Measurements from ENCODE around the gene GATAD2B. TPM values are rescaled to one million over a fixed set of nuclear protein-coding genes. Genes with fewer than 3 reads are reported as not detected.
"Not testable (repeated sequence)": the region's sequence is repeated elsewhere in the genome, so short reads cannot be mapped to it uniquely, and the experiment has no call there.

GATAD2B gene
- total and polyA plus RNA-seq, 10 donors: 3.7 to 68.1 (median 47.6) TPM

DNA sequence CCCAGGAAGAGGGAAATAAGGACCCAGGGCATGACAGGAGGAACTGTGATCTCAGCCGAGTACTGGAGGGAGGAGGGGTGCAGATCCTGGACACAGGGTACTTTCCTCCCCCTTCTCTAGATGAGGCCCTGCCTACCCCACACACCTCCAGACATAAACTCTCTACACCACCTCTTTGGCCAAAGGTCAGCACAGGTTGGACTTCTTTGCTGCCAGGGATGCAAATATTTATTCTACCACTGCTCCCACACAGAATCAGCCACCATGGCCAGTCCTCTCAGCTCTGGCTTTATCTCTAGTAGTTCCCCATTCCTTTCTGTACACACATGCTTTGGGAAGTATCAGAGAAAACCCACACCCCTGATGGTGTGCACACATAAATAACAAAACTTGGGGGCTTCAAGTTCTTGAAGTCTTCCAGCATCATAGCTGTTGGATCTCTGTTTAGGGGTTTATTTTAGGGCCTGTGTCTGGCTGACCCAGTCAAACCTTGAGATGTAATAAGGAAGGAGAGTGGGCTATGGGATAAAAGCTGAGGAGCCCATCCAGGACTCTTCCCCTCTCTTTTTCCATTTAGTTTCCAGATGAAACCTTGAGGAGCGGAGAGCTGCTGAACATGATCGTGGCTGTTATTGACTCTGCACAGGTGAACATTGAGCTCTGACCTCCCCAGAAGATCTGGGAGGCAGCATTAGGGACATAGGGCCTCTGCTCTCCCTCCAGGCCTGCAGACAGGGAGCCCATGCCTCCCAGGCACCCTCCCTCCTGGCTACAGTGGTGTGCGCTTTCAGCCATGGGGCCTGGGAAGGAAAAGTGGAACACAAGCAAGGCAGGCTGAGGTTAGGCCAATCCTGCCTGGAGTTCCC, 154.2 kb downstream of the GATAD2B start:
- peak; percentile 24 for DNase-seq
- Histone ChIP-seq H3K9me3 (no peaks in the 10 kb centered on the region), H3K36me3 (peaks cover 3 to 100% (median 70%) of the 10 kb centered on the region in 6 donors), H3K4me3 (no peak overlapping the region), H3K27me3 (replicated peaks in 1 of 7) (no peaks in the 10 kb centered on the region), H3K4me1 (peaks cover 10 to 40% (median 29%) of the 10 kb centered on the region in 6 donors), H3K27ac (peak overlapping the region in 1 of 8 donors; percentile 19)
- intact Hi-C loops (cut with DNase I; ENCODE audit: low total_unique reads): no loop called here
- TF ChIP-seq, protein P1, sequence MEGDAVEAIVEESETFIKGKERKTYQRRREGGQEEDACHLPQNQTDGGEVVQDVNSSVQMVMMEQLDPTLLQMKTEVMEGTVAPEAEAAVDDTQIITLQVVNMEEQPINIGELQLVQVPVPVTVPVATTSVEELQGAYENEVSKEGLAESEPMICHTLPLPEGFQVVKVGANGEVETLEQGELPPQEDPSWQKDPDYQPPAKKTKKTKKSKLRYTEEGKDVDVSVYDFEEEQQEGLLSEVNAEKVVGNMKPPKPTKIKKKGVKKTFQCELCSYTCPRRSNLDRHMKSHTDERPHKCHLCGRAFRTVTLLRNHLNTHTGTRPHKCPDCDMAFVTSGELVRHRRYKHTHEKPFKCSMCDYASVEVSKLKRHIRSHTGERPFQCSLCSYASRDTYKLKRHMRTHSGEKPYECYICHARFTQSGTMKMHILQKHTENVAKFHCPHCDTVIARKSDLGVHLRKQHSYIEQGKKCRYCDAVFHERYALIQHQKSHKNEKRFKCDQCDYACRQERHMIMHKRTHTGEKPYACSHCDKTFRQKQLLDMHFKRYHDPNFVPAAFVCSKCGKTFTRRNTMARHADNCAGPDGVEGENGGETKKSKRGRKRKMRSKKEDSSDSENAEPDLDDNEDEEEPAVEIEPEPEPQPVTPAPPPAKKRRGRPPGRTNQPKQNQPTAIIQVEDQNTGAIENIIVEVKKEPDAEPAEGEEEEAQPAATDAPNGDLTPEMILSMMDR (IDR thresholded peaks at IDR 0.05 in 8 of 11, conservative IDR thresholded peaks at IDR 0.05 in 3 of 11): no peak
- TF ChIP-seq POLR2AphosphoS5 (IDR thresholded peaks at IDR 0.05) (no peak), POLR2A (IDR thresholded peaks at IDR 0.05) (no peak)
- 81 to 95% (median 86%) methylated on average over 4 of the region's 4 CpGs for WGBS, 5 donors

- H3K4me1 ChIP-seq: peaks cover 10 to 40% (median 26%) of the 10 kb centered on the region in 6 donors
- no peaks in the 10 kb centered on the region for H3K27me3 ChIP-seq (replicated peaks in 1 of 7)
- peak; percentile 64 for DNase-seq
- intact Hi-C loops (cut with DNase I; ENCODE audit: low total_unique reads): no loop called here
- no peak overlapping the region for H3K27ac ChIP-seq
- no peaks in the 10 kb centered on the region for H3K9me3 ChIP-seq
- no peak overlapping the region for H3K4me3 ChIP-seq
- 93 to 98% (median 96%) methylated on average over 6 to 11 of the region's 11 CpGs for WGBS, 5 donors
- H3K36me3 ChIP-seq: peaks cover 3 to 100% (median 75%) of the 10 kb centered on the region in 6 donors
- TF ChIP-seq POLR2A (IDR thresholded peaks at IDR 0.05): no peak
- peak in 1 of 3 donors; percentile 31 for TF ChIP-seq POLR2AphosphoS5 (IDR thresholded peaks at IDR 0.05)
These were observed 155.3 kb downstream of the GATAD2B start for GRCh38 chr1:153767519-153767918.

DNA sequence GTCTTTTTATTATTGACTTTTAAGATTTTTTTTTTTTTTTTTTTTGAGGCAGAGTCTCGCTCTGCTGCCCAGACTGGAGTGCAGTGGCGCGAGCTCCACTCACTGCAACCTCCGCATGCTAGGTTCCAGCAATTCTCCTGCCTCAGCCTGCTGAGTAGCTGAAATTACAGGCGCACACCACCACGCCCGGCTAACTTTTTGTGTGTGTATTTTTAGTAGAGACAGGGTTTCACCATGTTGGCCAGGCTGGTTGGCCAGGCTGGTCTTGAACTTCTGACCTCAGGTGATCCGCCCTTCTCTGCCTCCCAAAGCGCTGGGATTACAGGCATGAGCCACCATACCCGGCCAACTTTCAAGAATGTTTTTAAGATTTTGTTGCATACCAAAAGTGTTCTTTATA, 156.1 kb downstream of the GATAD2B start:
- peaks cover 3 to 100% (median 75%) of the 10 kb centered on the region in 6 donors for H3K36me3 ChIP-seq
- H3K4me3 ChIP-seq; H3K27ac ChIP-seq; H3K9me3 ChIP-seq; H3K27me3 ChIP-seq (replicated peaks in 1 of 7); intact Hi-C loops (cut with DNase I; ENCODE audit: low total_unique reads): not testable (repeated sequence)
- WGBS, 5 donors: 93 to 96% (median 94%) methylated on average over 10 of the region's 10 CpGs
- peak; percentile 23 for DNase-seq
- H3K4me1 ChIP-seq: peaks cover 10 to 35% (median 23%) of the 10 kb centered on the region in 6 donors

- no peaks in the 10 kb centered on the region for H3K9me3 ChIP-seq
- no peaks in the 10 kb centered on the region for H3K27me3 ChIP-seq (replicated peaks in 1 of 7)
- TF ChIP-seq, protein P1 (IDR thresholded peaks at IDR 0.05 in 8 of 11, conservative IDR thresholded peaks at IDR 0.05 in 3 of 11): no peak
- no peak for TF ChIP-seq POLR2AphosphoS5 (IDR thresholded peaks at IDR 0.05)
- no peak for TF ChIP-seq POLR2A (IDR thresholded peaks at IDR 0.05)
- 91 to 98% (median 94%) methylated on average over 5 of the region's 5 CpGs for WGBS, 5 donors
- H3K4me1 ChIP-seq: peaks cover 0 to 18% (median 7%) of the 10 kb centered on the region in 6 donors
- H3K27ac ChIP-seq: peak overlapping the region in 2 of 8 donors; percentile 37 to 44
- intact Hi-C loops (cut with DNase I; ENCODE audit: low total_unique reads): no loop called here
- H3K36me3 ChIP-seq: peaks cover 0 to 100% (median 80%) of the 10 kb centered on the region in 6 donors
- H3K4me3 ChIP-seq: no peak overlapping the region
- DNase-seq: peak; percentile 21
These were observed 158.5 kb downstream of the GATAD2B start for GRCh38 chr1:153764310-153764709.
